Measurements from ENCODE around the gene CDH22. TPM values are rescaled to one million over a fixed set of nuclear protein-coding genes. Genes with fewer than 3 reads are reported as not detected.
A peak's percentile ranks its signal among the peaks of the same experiment; 100 is the strongest.

The CDH22 gene
- total and polyA plus RNA-seq, 5 experiments from 2014 or later, result not detected

- Mint-ChIP-seq H3K27ac (peak overlapping the region in 7 of 10 donors; percentile 7 to 91 (median 58)), H3K36me3 (peaks cover 0 to 49% (median 3%) of the 10 kb centered on the region in 3 donors), H3K4me1 (peaks cover 9 to 31% (median 23%) of the 10 kb centered on the region in 4 donors), H3K4me3 (no peak overlapping the region), H3K27me3 (no peaks in the 10 kb centered on the region), H3K9me3 (no peaks in the 10 kb centered on the region)
- DNase-seq (no peak), ATAC-seq (no peak)
- POLR2A ChIA-PET, result interaction anchor here (1.2 to 1.5 kb wide), 2 partner anchors 8 to 11 kb away, joined by 3 to 5 read pairs; no protein-coding TSS in a partner anchor
Measured at GRCh38 chr20:46350201-46350985, 42.1 kb upstream of the CDH22 start.

GRCh38 chr20:46349742-46350056, 41.4 kb upstream of the CDH22 start:
- H3K9me3 Mint-ChIP-seq, result no peaks in the 10 kb centered on the region
- H3K27ac Mint-ChIP-seq, result peak overlapping the region in 2 of 10 donors; percentile 31 to 80
- no peaks in the 10 kb centered on the region for H3K27me3 Mint-ChIP-seq
- H3K4me1 Mint-ChIP-seq, result peaks cover 9 to 35% (median 25%) of the 10 kb centered on the region in 4 donors
- no peak overlapping the region for H3K4me3 Mint-ChIP-seq
- peaks cover 0 to 49% (median 3%) of the 10 kb centered on the region in 3 donors for H3K36me3 Mint-ChIP-seq
- POLR2A ChIA-PET, result interaction anchor here (0.5 to 1.5 kb wide), 4 partner anchors 9 to 341 kb away, joined by 3 to 5 read pairs (median 4); no protein-coding TSS in a partner anchor
- ATAC-seq (no peak), DNase-seq (no peak)

- POLR2A ChIA-PET, result interaction anchor here (0.5 to 1.5 kb wide), 5 partner anchors 9 to 341 kb away, joined by 3 to 5 read pairs (median 3); no protein-coding TSS in a partner anchor
- ATAC-seq (peak; percentile 50 to 61), DNase-seq (peak in 7 of 10 donors; percentile 15 to 48 (median 39))
- no peaks in the 10 kb centered on the region for H3K9me3 Mint-ChIP-seq
- H3K27ac Mint-ChIP-seq, result peak overlapping the region in 6 of 10 donors; percentile 25 to 80 (median 50)
- no peak overlapping the region for H3K4me3 Mint-ChIP-seq
- no peaks in the 10 kb centered on the region for H3K27me3 Mint-ChIP-seq
- peaks cover 7 to 35% (median 24%) of the 10 kb centered on the region in 4 donors for H3K4me1 Mint-ChIP-seq
- H3K36me3 Mint-ChIP-seq, result peaks cover 0 to 45% (median 3%) of the 10 kb centered on the region in 3 donors
Measured at GRCh38 chr20:46349035-46349741, 40.9 kb upstream of the CDH22 start.

- POLR2A ChIA-PET, result interaction anchor here (1.0 kb wide), 1 partner anchor 14 kb away, joined by 3 read pairs; no protein-coding TSS in a partner anchor
Measured at GRCh38 chr20:46347841-46348803, 39.8 kb upstream of the CDH22 start.

GRCh38 chr20:46346770-46347169, 38.5 kb upstream of the CDH22 start:
- DNase-seq (no peak), ATAC-seq (no peak)
- H3K36me3 Mint-ChIP-seq, result peaks cover 0 to 28% (median 0%) of the 10 kb centered on the region in 3 donors
- no peak overlapping the region for H3K4me3 Mint-ChIP-seq
- peaks cover 22 to 50% (median 28%) of the 10 kb centered on the region in 4 donors for H3K4me1 Mint-ChIP-seq
- H3K27me3 Mint-ChIP-seq, result peaks cover 0 to 4% (median 0%) of the 10 kb centered on the region in 5 donors
- POLR2A ChIA-PET, result interaction anchor here (0.7 to 0.8 kb wide), 4 partner anchors 31 to 372 kb away, joined by 3 to 4 read pairs (median 4); no protein-coding TSS in a partner anchor
- peak overlapping the region in 5 of 10 donors; percentile 38 to 58 (median 50) for H3K27ac Mint-ChIP-seq
- no peaks in the 10 kb centered on the region for H3K9me3 Mint-ChIP-seq

More at GRCh38 chr20:46347841-46348803, 39.8 kb upstream of the CDH22 start:
- H3K27ac Mint-ChIP-seq, result peak overlapping the region in 2 of 10 donors; percentile 21 to 53
- H3K4me1 Mint-ChIP-seq, result peaks cover 12 to 38% (median 25%) of the 10 kb centered on the region in 4 donors
- ATAC-seq, result no peak
- H3K27me3 Mint-ChIP-seq, result peaks cover 0 to under 1% (median 0%) of the 10 kb centered on the region in 5 donors
- H3K36me3 Mint-ChIP-seq, result peaks cover 0 to 38% (median 3%) of the 10 kb centered on the region in 3 donors
- H3K9me3 Mint-ChIP-seq, result no peaks in the 10 kb centered on the region
- H3K4me3 Mint-ChIP-seq, result no peak overlapping the region
- DNase-seq, result no peak

GRCh38 chr20:46344488-46345162, 36.3 kb upstream of the CDH22 start:
- POLR2A ChIA-PET, result interaction anchor here (0.6 to 0.7 kb wide), 2 partner anchors 18 to 429 kb away, joined by 4 read pairs; no protein-coding TSS in a partner anchor
- H3K27ac Mint-ChIP-seq, result peak overlapping the region; percentile 18 to 89 (median 75)
- peak overlapping the region in 5 of 10 donors; percentile 0 to 59 (median 11) for H3K4me3 Mint-ChIP-seq
- H3K4me1 Mint-ChIP-seq, result peaks cover 18 to 47% (median 25%) of the 10 kb centered on the region in 4 donors
- H3K27me3 Mint-ChIP-seq, result peaks cover 0 to 6% (median 0%) of the 10 kb centered on the region in 5 donors
- DNase-seq (no peak), ATAC-seq (no peak)
- peaks cover 0 to 14% (median 0%) of the 10 kb centered on the region in 3 donors for H3K36me3 Mint-ChIP-seq
- no peaks in the 10 kb centered on the region for H3K9me3 Mint-ChIP-seq

- H3K9me3 Mint-ChIP-seq, result no peaks in the 10 kb centered on the region
- H3K27ac Mint-ChIP-seq, result peak overlapping the region in 7 of 10 donors; percentile 19 to 89 (median 63)
- H3K4me3 Mint-ChIP-seq, result peak overlapping the region in 6 of 10 donors; percentile 73 to 87 (median 82)
- H3K27me3 Mint-ChIP-seq, result peaks cover 0 to 9% (median 4%) of the 10 kb centered on the region in 5 donors
- ATAC-seq (no peak), DNase-seq (no peak)
- POLR2A ChIA-PET, result interaction anchor here (0.6 to 1.2 kb wide), 3 partner anchors 19 to 429 kb away, joined by 3 to 4 read pairs (median 4); partner anchors contain the start of gene ELMO2
- H3K36me3 Mint-ChIP-seq, result peaks cover 0 to 11% (median 0%) of the 10 kb centered on the region in 3 donors
- peaks cover 17 to 42% (median 23%) of the 10 kb centered on the region in 4 donors for H3K4me1 Mint-ChIP-seq
Measured at GRCh38 chr20:46343975-46344357, 35.7 kb upstream of the CDH22 start.

- Mint-ChIP-seq H3K27ac (peak overlapping the region in 9 of 10 donors; percentile 37 to 91 (median 76)), H3K9me3 (no peaks in the 10 kb centered on the region), H3K27me3 (peaks cover 0 to 13% (median 9%) of the 10 kb centered on the region in 5 donors), H3K36me3 (peaks cover 0 to 11% (median 0%) of the 10 kb centered on the region in 3 donors), H3K4me3 (peak overlapping the region; percentile 62 to 87 (median 82)), H3K4me1 (peaks cover 16 to 42% (median 22%) of the 10 kb centered on the region in 4 donors)
- ATAC-seq (peak; percentile 53 to 54), DNase-seq (no peak)
- POLR2A ChIA-PET, result interaction anchor here (1.2 kb wide), 1 partner anchor 63 kb away, joined by 3 read pairs; the partner anchor contains the start of gene ELMO2
Measured at GRCh38 chr20:46343348-46343974, 35.2 kb upstream of the CDH22 start.

- peak; percentile 12 to 14 for ATAC-seq
- Mint-ChIP-seq H3K27me3 (peaks cover 0 to 13% (median 10%) of the 10 kb centered on the region in 5 donors), H3K9me3 (no peaks in the 10 kb centered on the region), H3K36me3 (peaks cover 0 to 11% (median 0%) of the 10 kb centered on the region in 3 donors), H3K4me1 (peaks cover 16 to 42% (median 22%) of the 10 kb centered on the region in 4 donors), H3K27ac (peak overlapping the region in 8 of 10 donors; percentile 11 to 91 (median 68)), H3K4me3 (peak overlapping the region; percentile 62 to 87 (median 82))
- no peak for DNase-seq
- POLR2A ChIA-PET, result interaction anchor here (1.2 kb wide), 1 partner anchor 64 kb away, joined by 3 read pairs; the partner anchor contains the start of gene ELMO2
Measured at GRCh38 chr20:46342451-46343347, 34.4 kb upstream of the CDH22 start.

- no peak for ATAC-seq
- H3K4me1 Mint-ChIP-seq, result peaks cover 15 to 39% (median 22%) of the 10 kb centered on the region in 4 donors
- H3K9me3 Mint-ChIP-seq, result no peaks in the 10 kb centered on the region
- peak overlapping the region in 2 of 10 donors; percentile 23 to 87 for H3K4me3 Mint-ChIP-seq
- DNase-seq, result no peak
- H3K27ac Mint-ChIP-seq, result peak overlapping the region in 2 of 10 donors; percentile 40 to 41
- peaks cover 0 to 14% (median 11%) of the 10 kb centered on the region in 5 donors for H3K27me3 Mint-ChIP-seq
- POLR2A ChIA-PET, result no interaction called here
- peaks cover 0 to 6% (median 0%) of the 10 kb centered on the region in 3 donors for H3K36me3 Mint-ChIP-seq
Measured at GRCh38 chr20:46342010-46342378, 33.7 kb upstream of the CDH22 start.
